ENCODE results near the gene KCNMA1.

KCNMA1 gene

GRCh38 chr10:76901701-76902100, 735.9 kb downstream of the KCNMA1 start:
- DNase-seq = no peak

- no peak for DNase-seq
Observed at GRCh38 chr10:76899490-76899889, 738.1 kb downstream of the KCNMA1 start.

DNA sequence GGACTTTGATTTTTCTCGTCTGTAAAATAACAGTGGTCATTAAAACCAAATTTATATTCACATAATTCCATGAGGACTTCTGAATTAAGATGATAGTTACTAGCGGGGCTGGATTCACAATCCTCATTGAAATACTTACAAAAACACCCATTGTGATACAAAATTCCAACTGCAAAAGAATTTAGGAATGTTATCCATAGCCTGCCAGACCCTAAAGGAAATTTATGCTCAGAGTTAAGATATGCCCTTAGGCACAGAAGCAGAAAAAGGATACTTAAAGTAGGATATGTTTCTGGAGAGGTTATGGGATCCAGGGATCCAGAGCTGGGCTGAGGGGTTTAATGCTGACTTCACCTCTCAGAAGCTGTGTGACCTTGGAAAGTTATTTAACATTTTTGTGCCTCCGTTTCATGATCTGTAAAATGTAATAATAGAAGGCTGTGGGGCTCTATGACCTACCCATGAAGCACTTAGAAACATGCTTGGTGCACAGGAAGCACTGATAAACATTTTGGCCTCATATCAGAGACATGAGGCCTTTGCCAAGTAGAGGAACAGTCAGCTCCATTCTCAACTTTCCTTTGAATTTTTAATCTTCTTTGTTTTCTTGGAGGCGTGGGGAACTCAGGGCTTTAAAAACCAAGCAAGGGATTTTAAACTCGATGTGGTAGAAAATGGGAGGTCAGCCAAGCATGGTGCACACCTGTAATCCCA, 744.7 kb downstream of the KCNMA1 start:
- no peak for DNase-seq

- DNase-seq = no peak
Observed at GRCh38 chr10:76887223-76888010, 750.2 kb downstream of the KCNMA1 start.

DNA sequence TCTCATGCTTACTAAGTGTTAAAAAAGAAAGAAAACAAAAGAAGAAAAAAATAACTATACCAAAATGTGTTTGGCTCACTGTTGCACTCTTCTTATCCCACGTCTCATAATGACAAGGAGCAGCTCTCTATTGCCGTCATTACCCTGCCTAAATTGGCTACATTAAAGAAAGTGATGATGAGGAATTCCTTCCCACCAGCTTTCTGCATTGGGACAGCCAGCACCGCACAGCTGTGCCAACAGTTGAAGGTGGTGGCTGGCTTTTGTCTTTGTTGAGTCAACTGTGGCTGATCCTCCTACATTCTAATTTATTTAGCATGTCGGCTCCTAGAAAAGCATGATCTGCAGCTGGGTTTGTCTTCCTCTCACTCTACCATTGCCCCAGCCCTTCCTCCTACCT, 751.8 kb downstream of the KCNMA1 start:
- no peak for DNase-seq

- no peak for DNase-seq
Observed at GRCh38 chr10:76884673-76885275, 752.8 kb downstream of the KCNMA1 start.

GRCh38 chr10:76883596-76883995, 754.0 kb downstream of the KCNMA1 start:
- no peak for DNase-seq

GRCh38 chr10:76882796-76883195, 754.8 kb downstream of the KCNMA1 start:
- no peak for DNase-seq

GRCh38 chr10:76882245-76882644, 755.4 kb downstream of the KCNMA1 start:
- DNase-seq = no peak

GRCh38 chr10:76881477-76882220, 756.0 kb downstream of the KCNMA1 start:
- no peak for DNase-seq

- DNase-seq = no peak
Observed at GRCh38 chr10:76880931-76881330, 756.7 kb downstream of the KCNMA1 start.

- no peak for DNase-seq
Observed at GRCh38 chr10:76879116-76879913, 758.3 kb downstream of the KCNMA1 start.

DNA sequence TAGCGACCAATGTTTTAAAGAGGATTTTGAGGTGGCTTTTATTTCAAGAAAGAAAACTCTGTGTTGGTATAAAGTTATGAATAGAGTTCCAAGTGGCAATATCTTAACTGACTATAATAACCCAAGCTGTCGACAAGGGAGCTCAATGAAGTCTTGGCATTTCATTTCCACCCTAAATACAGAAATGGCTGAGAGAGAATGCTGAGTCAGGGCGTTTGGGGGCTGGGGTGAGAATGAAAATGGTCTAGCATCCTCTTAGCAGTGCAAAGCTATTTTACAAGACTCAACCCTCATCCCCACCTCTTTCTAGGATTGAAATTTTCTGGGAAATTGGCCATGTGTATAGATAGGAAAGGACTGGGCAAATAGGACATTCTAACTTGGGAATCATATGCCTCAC, 759.1 kb downstream of the KCNMA1 start:
- no peak for DNase-seq

- no peak for DNase-seq
Observed at GRCh38 chr10:76874896-76875295, 762.7 kb downstream of the KCNMA1 start.

DNA sequence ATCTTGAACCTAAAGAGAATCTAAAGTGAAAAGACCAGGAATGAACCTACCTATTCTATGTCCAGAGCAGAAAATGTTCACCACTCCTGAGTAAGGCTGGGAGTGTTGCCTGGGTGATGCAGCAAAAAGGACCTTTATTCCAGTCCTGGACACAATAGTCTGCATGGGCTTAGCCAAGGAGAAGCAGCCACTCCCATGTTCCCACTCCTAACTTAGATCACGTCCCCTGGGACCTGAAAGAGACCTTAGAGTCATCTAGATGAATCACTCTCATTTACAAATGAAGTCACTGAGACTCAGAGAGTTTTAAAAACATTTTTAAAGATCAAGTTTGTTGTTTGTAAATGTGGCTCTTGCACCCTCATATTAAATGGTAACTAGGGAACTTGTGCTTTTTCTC, 763.4 kb downstream of the KCNMA1 start:
- DNase-seq = no peak

- DNase-seq = no peak
Observed at GRCh38 chr10:76871697-76872295, 765.8 kb downstream of the KCNMA1 start.

DNA sequence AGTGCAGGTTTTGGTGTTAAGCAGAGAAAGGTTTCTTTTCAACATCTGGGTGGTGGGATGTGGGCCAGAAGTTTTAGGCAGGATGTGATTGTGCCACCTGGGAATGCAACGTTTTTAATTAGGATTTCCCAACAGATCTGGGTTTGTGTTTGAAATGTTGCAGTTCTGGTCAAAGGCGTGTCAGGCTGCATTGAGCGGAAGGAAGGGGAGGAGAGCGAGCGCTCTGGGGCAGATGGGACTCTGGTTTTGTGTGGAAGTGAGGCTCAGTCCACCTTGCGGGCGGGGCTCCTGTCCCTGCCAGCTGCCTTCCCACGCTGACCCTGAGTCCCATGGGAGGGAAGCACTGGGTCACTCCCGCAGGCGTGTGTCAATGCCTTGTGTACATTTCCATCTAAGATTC, 767.7 kb downstream of the KCNMA1 start:
- no peak for DNase-seq

DNA sequence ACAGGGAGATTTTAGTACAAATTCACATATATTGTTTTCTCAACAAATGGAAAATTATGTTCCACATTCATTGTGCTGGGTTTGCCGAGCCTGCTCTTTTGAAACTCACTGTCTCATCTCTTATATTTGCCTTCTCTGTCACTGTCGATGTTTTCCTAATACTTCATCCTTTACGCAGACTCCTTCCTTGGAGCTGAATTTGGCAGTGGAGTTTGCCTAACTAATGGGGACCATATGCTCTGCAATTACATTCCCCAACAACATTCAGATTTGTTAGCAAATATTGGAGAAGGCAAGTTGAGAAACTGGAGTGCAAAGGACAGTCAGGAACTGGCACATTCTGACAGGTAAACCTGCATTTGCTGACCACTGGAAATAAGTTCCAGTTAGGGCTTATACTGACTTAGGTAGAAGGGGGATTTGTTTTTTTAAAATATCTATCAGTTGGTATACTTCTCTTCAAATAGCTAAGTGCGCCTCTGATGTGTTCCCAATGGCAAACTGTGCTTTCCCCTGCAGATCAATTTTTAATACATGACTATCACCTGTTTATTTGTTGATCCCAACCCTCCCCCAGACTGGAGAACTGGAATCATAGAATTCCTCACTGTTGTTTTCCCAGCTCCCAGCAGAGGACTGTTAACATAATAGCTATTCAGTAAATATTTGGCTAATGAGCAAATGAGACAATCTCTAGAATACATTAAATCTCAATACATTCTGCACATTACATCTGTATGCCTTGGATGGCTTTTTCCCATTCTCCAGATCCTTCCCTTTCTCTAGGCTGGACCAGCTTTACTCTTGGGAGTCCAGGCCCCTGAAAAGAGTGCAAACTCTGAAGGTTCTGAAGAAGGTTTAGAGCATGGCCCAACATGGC, 769.3 kb downstream of the KCNMA1 start:
- DNase-seq = no peak

DNA sequence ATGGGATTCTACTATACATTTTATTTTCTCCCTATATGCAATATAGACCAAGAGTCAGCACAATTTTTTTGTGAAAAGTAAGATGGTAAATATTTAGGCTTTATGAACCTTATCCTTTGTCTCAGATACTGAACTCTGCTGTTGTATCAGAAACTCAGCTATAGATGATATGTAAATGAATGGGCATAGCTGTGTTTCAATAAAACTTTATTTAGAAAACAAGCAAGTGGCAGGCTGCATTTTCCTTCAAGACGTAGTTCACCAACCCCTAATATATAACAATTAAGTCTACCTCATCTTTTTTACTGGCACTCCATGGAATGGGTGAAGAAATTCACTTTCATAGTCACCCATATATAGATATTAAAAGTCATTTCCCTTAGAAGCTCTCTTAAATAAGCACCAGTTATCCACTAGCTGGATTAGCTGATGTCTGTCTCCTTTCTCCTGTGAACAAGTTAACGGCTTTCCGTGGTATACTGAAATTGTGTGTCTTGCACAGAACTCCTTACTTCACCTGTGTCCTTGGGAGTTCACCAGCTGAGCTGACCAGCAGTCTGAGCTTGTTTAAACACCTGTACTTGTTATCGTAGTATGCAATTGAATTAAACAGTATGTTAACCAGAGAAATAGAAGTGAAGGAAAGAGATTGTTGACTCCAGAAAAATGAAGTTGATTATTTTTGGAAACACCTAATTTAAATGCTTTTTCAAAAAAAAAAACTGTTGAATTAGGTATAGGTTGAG, 770.6 kb downstream of the KCNMA1 start:
- no peak for DNase-seq

DNA sequence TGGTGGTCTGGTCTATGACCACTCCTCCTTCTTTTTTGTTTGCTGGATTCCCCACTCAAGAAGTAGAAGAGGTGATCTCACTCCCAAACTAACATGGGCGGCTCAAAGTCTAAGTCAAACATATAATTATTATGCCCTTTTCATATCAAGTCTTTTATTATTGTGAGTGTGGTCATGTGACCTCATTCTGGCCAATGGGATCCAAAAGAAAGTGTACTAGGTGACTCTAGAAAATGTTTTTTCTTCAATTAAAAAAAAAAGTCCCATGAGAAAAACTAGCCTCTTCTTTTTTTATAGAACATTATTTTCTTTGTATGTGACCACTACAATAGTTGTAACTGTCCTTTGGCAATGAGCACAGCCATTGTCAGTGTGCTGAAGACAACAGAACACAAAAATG, 772.7 kb downstream of the KCNMA1 start:
- no peak for DNase-seq

Data from stimulated activated CD4-positive, alpha-beta T cell treated with anti-CD3 and anti-CD28 coated beads, Interleukin-2, amount 100 ng/mL, for 48 hours (primary cell).